ENCODE data around the gene HMBS.

HMBS gene

DNA sequence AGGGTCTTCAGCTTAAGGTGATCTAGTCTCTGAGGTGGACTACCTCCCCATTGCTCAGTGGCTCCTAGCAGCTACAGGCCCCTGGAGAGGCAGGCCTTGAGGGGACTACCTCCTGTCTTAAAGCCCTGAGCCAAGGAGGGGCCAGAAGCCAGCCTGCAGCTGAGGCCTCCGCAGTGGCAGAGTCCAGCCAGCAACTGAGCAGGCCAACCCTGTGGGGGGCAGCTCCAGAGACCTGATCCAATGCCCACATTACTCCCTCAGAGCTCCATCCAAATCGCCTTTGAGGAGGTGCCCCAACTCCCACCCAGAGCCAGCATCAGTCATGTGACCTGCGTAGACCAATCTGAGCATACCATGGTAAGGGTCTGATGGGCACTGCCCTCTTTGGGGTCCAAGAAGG lies 25.2 kb downstream of the HMBS start:
- DNase-seq (ENCODE audit: low spot score) (no peak), ATAC-seq (ENCODE audit: low read depth) (no peak)
- Histone ChIP-seq H3K27me3 (ENCODE audit: insufficient read depth, poor library complexity, severe bottlenecking) (no peaks in the 10 kb centered on the region), H3K27ac (ENCODE audit: poor library complexity, severe bottlenecking) (no peak overlapping the region), H3K9me3 (ENCODE audit: severe bottlenecking) (no peaks in the 10 kb centered on the region), H3K4me1 (ENCODE audit: insufficient read depth, poor library complexity, severe bottlenecking) (no peaks in the 10 kb centered on the region), H3K4me3 (ENCODE audit: severe bottlenecking) (no peak overlapping the region), H3K36me3 (ENCODE audit: low read depth) (no peaks in the 10 kb centered on the region)
- TF ChIP-seq, protein P1, sequence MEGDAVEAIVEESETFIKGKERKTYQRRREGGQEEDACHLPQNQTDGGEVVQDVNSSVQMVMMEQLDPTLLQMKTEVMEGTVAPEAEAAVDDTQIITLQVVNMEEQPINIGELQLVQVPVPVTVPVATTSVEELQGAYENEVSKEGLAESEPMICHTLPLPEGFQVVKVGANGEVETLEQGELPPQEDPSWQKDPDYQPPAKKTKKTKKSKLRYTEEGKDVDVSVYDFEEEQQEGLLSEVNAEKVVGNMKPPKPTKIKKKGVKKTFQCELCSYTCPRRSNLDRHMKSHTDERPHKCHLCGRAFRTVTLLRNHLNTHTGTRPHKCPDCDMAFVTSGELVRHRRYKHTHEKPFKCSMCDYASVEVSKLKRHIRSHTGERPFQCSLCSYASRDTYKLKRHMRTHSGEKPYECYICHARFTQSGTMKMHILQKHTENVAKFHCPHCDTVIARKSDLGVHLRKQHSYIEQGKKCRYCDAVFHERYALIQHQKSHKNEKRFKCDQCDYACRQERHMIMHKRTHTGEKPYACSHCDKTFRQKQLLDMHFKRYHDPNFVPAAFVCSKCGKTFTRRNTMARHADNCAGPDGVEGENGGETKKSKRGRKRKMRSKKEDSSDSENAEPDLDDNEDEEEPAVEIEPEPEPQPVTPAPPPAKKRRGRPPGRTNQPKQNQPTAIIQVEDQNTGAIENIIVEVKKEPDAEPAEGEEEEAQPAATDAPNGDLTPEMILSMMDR (IDR thresholded peaks at IDR 0.05; ENCODE audit: poor library complexity, severe bottlenecking): no peak

DNA sequence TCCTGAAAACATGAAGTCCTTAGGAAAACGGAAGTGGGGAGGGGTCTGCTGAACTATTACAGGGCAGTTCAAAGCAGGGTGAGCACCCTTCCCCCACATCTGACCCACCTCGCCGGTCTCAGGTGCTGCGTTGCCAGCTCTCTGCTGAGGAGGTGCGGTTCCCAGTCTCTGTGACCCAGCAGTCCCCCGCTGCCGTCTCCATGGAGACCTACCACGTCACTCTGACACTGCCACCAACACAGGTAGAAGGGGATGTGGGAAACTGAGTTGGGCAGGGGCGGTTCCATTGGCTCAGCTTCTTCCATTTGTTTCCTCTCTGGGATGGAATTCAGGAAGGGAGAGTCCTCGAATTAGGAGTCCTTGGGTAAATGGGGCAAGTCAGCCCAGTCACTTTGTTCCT lies 25.8 kb downstream of the HMBS start:
- no peaks in the 10 kb centered on the region for H3K4me1 ChIP-seq (ENCODE audit: insufficient read depth, poor library complexity, severe bottlenecking)
- no peak for ATAC-seq (ENCODE audit: low read depth)
- no peak for DNase-seq (ENCODE audit: low spot score)
- no peak overlapping the region for H3K27ac ChIP-seq (ENCODE audit: poor library complexity, severe bottlenecking)
- no peak overlapping the region for H3K4me3 ChIP-seq (ENCODE audit: severe bottlenecking)
- H3K36me3 ChIP-seq (ENCODE audit: low read depth): 0 out of 2 replicates have a peak, but pooled peaks cover 2% of the 10 kb centered on the region
- H3K9me3 ChIP-seq (ENCODE audit: severe bottlenecking): no peaks in the 10 kb centered on the region
- TF ChIP-seq, protein P1 (IDR thresholded peaks at IDR 0.05; ENCODE audit: poor library complexity, severe bottlenecking): no peak
- H3K27me3 ChIP-seq (ENCODE audit: insufficient read depth, poor library complexity, severe bottlenecking): no peaks in the 10 kb centered on the region

DNA sequence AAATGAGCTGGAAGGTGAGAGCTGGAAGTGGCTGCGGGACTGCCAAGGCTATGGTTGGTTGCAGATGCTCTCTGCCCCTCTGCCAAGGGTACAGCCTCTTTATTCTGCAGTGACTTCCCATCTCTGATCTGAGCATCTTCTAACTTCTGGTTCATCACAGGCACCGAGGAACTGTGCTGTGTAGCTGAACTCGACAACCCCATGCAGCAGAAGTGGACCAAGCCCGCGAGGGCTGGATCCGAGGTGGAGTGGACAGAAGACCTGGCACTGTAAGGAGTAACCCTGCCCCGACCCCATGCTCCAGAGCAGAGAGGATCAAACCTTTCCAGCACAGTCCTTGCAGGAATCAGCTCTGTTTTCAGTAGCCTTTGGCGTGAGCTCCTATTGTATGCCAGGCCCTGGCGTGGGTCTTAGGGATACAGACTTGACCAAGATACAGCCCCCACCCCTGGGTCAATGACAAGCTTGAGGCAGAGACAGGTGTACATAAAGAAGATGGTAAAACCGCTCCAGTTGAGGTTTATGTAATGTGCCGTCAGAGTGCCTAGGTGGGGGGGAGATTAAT lies 26.8 kb downstream of the HMBS start:
- 0 out of 2 replicates have a peak, but pooled peaks cover 3% of the 10 kb centered on the region for H3K36me3 ChIP-seq (ENCODE audit: low read depth)
- no peak for ATAC-seq (ENCODE audit: low read depth)

DNA sequence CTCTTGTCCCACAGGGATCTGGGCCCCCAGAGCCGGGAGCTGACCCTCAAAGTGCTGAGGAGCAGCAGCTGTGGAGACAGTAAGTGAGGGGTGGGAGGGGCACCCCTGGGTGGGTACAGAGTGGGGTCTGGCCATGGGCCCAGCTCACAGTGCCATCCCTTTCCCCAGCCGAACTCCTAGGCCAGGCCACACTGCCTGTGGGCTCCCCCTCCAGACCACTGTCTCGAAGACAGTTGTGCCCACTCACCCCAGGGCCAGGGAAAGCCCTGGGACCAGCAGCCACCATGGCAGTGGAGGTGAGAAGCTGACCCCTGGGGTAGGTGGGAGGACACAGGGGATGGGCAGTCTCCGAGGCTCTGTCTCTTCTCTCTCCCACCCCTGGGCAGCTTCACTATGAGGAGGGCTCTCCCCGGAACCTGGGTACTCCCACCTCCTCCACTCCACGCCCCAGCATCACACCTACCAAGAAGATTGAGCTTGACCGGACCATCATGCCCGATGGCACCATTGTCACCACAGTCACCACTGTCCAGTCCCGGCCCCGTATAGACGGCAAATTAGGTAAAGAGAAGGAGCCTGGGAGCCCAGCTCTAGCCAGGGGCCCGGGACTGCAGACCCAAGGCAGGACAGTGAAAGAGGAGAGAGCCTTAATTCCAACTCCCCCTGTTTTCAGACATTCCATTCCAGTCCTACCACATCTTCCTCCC lies 27.8 kb downstream of the HMBS start:
- Histone ChIP-seq H3K36me3 (ENCODE audit: low read depth) (0 out of 2 replicates have a peak, but pooled peaks cover 3% of the 10 kb centered on the region), H3K4me1 (ENCODE audit: insufficient read depth, poor library complexity, severe bottlenecking) (no peaks in the 10 kb centered on the region), H3K27me3 (ENCODE audit: insufficient read depth, poor library complexity, severe bottlenecking) (no peaks in the 10 kb centered on the region), H3K4me3 (ENCODE audit: severe bottlenecking) (no peak overlapping the region), H3K9me3 (ENCODE audit: severe bottlenecking) (no peaks in the 10 kb centered on the region), H3K27ac (ENCODE audit: poor library complexity, severe bottlenecking) (no peak overlapping the region)
- no peak for DNase-seq (ENCODE audit: low spot score)
- TF ChIP-seq, protein P1 (IDR thresholded peaks at IDR 0.05; ENCODE audit: poor library complexity, severe bottlenecking): no peak
- ATAC-seq (ENCODE audit: low read depth): no peak

More for the DNA sequence above, 26.8 kb downstream of the HMBS start:
- TF ChIP-seq, protein P1 (IDR thresholded peaks at IDR 0.05; ENCODE audit: poor library complexity, severe bottlenecking): no peak
- no peak for DNase-seq (ENCODE audit: low spot score)
- no peaks in the 10 kb centered on the region for H3K9me3 ChIP-seq (ENCODE audit: severe bottlenecking)
- H3K4me1 ChIP-seq (ENCODE audit: insufficient read depth, poor library complexity, severe bottlenecking): no peaks in the 10 kb centered on the region
- no peak overlapping the region for H3K4me3 ChIP-seq (ENCODE audit: severe bottlenecking)
- H3K27me3 ChIP-seq (ENCODE audit: insufficient read depth, poor library complexity, severe bottlenecking): no peaks in the 10 kb centered on the region
- H3K27ac ChIP-seq (ENCODE audit: poor library complexity, severe bottlenecking): no peak overlapping the region

DNA sequence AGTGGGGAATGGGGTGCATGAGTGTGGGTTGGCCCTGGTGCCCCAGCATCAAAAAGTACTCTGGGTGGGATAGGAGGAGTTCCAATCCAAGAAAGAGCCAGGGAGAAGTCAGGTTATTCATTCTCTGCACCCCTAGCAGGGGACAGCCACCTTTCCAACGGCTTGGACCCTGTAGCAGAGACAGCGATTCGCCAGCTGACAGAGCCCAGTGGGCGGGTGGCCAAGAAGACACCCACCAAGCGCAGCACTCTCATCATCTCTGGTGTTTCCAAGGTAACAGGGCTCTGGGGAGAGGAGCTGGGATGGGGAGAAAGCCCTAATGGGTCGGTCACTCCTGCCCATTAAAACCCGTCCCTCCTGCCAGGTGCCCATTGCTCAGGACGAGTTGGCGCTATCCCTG lies 29.0 kb downstream of the HMBS start:
- TF ChIP-seq, protein P1 (IDR thresholded peaks at IDR 0.05; ENCODE audit: poor library complexity, severe bottlenecking): no peak
- H3K36me3 ChIP-seq (ENCODE audit: low read depth): 0 out of 2 replicates have a peak, but pooled peaks cover 3% of the 10 kb centered on the region
- H3K27ac ChIP-seq (ENCODE audit: poor library complexity, severe bottlenecking): no peak overlapping the region
- ATAC-seq (ENCODE audit: low read depth) (no peak), DNase-seq (ENCODE audit: low spot score) (no peak)
- no peaks in the 10 kb centered on the region for H3K4me1 ChIP-seq (ENCODE audit: insufficient read depth, poor library complexity, severe bottlenecking)
- no peaks in the 10 kb centered on the region for H3K9me3 ChIP-seq (ENCODE audit: severe bottlenecking)
- no peak overlapping the region for H3K4me3 ChIP-seq (ENCODE audit: severe bottlenecking)
- H3K27me3 ChIP-seq (ENCODE audit: insufficient read depth, poor library complexity, severe bottlenecking): no peaks in the 10 kb centered on the region

Data from RWPE2 (cell line).